G401 (cell line): ENCODE results near the gene PIMREG. TPM values are rescaled to one million over a fixed set of nuclear protein-coding genes. Genes with fewer than 3 reads are reported as not detected.
A peak's percentile ranks its signal among the peaks of the same experiment; 100 is the strongest.

Source experiments
- DNase-seq: peaks from one replicate; pipeline ENCODE4 v3.0.0-alpha.2; 2015; ENCODE audit warnings: low spot score
- in situ Hi-C: cut with HindIII; loops from 2 replicates; pipeline ENCODE4 v1.10.0; 2016; ENCODE audit warnings: low sequenced_read_pairs, mixed read lengths
- total RNA-seq: library from RNA; depleted of rRNA; stranded (reverse); fragments of >200 nt; shearing (Covaris generic); gene quantifications from 2 replicates; pipeline ENCODE4 v1.2.3, GENCODE V29; 2014; rRNA removed

The PIMREG gene, protein sequence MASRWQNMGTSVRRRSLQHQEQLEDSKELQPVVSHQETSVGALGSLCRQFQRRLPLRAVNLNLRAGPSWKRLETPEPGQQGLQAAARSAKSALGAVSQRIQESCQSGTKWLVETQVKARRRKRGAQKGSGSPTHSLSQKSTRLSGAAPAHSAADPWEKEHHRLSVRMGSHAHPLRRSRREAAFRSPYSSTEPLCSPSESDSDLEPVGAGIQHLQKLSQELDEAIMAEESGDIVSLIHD
- 66.5 and 72.7 TPM in 2 replicates for total RNA-seq

DNA sequence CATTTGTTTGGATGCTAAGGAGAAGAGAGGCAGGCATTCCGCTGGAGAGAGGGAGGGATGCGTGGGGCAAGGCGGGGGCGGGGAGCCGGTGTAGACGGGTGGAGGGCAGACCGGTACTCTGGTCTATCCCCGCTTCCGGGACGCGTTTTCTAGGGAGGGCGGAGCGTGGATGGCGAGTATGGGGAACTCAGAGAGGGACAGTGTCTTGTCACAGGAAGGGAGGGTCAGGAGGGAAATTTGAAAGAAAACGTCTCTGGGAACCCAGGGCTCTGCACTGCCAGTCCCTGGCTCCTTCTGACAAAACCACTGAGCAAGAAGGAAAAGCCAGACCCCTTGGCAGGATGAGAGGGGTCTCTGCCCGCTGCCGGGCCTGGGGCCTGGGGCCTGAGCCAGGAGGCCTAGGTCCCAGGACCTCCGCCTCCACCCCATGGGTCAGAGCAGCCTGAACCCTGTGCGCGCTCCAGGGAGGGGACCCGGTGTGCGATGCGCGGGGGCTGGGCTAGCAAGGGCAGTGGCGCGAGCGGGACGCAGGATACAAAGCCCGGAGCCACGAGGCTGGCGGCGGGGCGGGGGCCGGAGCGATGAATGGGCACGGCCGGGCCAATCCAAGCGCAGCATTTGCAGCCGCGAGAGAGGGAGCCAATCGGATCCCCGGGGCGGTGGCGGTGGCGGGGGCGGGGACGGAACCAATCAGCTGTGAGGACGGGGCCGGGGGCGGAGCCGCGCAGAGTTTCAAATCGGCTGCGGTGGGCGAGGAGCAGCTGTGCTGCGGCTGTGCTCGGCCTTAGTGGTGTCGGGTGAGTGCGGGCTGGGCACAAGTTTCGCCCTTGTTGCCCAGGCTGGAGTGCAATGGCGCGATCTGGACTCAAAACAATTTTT, at the start of gene PIMREG:
PIMREG (plus strand) TSS at position 764 of the 879 bp plus-strand sequence. CDS start 656 bp downstream, outside the sequence.
- in situ Hi-C loops = no loop called here
- DNase-seq = peak; percentile 91

DNA sequence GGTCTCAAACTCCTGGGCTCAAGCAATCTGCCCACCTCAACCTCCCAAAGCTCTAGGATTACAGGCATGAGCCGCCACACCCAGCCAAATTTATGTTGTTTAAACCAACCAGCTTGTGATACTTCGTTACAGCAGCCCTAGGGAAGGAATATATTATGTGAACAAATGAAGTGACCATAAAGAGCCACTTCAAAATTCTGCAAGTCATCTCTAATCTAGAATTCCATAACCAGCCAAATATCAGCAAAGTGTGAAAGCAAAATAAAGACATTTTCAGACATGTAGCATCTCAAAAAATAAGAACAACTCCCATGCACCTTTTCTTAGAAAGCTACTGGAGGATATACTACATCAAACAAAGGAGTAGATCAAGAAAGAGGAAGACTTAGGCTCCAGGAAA, 45.3 kb upstream of the PIMREG start:
- DNase-seq = no peak
- in situ Hi-C loops = no loop called here

DNA sequence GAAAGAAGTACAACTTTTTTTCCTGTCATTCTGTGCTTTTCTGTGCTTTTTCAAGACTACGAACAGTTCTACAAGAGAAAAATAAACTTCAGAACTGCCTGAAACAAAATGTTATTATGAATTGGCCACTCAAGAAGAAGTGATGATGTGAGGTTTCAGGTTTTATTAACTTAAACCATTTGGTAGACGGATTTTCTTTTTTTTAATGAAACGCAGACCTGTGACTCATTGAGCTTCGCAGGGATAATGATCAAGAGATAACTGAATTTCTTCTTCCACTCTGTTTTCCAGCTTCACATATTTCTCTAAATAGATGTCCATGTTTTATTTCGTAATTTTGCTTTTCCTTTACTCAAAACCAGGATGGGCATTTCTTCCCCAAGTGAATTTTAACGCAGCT, 42.0 kb upstream of the PIMREG start:
- no peak for DNase-seq
- in situ Hi-C loops = no loop called here

GRCh38 chr17:6408276-6408675, 36.0 kb upstream of the PIMREG start:
- in situ Hi-C loops = no loop called here
- DNase-seq = no peak

DNA sequence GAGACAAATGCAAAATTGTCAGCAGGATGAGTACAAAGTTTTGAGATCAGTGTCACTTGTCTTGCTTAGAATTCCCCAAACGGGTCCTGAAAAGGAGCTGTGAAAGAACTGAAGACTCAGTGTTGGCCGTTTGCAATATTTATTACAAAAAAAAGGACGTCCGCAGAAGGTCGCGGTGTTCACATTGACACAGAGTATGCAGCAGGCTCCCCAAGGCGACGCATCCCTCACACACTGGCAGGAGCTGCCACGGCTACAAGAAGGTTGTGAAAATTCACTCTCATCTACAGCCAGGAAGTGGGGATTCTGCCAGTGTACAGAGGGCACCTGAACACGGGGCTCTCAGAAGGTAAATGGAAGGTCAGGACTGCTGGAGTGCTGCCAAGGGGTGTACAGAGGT, 35.5 kb upstream of the PIMREG start:
- in situ Hi-C loops = no loop called here
- DNase-seq = no peak

GRCh38 chr17:6413065-6413464, 31.2 kb upstream of the PIMREG start:
- DNase-seq = peak; percentile 70

DNA sequence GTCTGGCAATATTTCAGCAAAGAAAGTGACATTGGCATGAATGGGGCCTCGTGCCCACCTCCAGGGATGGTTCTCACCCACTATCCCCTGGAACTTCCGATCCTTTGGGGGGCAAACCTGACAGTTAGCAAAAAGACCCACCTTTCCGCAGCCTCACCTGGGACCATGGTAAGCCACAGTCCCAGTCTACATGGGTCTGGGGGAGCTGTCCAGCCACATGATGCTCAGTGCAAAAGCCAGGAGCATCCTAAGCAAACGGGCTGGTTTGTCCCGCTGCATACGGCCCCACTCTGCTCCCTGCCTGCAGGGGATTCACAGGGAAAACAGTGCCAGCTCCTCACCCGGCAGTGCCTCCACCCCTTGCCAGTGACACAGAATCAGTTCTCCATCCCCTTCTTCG, 28.6 kb upstream of the PIMREG start:
- no peak for DNase-seq
- in situ Hi-C loops = no loop called here

More at GRCh38 chr17:6413065-6413464, 31.2 kb upstream of the PIMREG start:
- in situ Hi-C loops = no loop called here

- DNase-seq = no peak
- in situ Hi-C loops = no loop called here
Observed at GRCh38 chr17:6420173-6420641, 24.0 kb upstream of the PIMREG start.

DNA sequence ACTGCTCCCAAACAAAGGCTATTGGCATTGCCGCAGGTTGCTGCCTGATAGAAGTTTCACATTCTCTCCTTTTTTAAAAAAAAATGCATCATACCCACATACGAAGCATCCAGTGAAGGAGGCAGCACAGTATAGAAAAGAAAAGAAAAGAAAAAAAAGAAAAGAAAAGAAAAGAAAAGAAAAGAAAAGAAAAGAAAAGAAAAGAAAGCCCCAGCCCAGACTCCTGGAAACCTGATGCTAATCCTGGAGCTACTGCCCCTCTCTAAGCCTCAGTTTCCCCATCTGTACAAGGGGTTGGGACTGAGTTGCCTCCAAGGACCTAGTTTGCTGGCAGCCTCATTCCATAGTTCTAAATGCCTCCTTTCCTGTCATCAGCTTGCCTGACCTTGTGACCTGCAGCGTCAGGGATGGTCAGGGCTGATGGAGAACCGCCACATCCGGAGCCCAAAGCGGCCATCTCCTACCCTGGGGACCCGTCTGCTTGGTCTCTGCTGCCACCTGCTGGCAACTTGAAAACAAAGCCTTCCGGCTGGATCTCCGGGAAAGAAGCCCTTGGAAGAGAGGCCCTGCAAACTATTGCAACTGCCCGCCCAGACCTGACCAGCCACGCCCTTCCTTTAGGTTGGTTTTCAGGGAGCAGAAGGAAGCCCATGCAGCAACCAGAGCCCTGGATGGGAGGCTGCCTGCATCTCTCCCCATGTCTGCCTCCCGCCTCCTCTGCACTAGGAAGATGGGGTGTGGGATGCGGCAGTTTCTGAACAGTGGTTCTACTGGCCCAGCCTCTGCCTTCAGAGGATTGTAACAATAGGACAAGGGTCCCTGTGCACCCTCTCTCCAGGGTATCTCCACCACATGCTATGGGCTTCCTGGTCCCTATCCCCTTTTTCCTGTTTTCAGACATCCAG, 22.3 kb upstream of the PIMREG start:
- in situ Hi-C loops = no loop called here
- peak; percentile 81 for DNase-seq

DNA sequence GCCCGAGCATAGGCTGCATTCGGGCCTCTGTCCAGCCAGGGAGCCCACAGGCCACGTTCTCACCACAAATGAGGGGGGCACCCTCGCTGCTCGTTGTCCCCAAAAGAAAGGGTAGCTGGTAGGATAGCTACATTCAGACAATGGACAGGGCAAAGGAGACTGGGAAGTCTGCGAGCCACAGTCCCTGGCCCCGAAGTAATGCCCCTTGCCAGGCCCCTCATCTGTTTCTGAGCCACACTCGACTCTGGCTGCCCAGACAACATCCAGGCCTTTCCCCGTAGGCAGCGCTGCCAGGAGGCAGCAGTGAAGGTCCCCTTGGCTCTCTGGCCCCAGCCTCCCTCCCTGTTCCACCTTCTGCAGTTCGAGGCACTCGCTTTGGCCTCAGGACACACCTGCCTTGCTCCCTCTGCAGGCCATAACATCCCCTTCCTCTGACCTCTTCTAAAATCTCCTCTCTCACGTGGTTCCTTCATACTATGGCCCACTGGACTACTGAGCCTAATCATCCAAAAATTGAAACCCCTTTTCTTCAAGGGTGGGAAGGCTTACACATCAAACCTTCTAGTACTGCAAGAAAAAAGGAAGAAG, 21.5 kb upstream of the PIMREG start:
- in situ Hi-C loops = no loop called here
- DNase-seq = no peak

DNA sequence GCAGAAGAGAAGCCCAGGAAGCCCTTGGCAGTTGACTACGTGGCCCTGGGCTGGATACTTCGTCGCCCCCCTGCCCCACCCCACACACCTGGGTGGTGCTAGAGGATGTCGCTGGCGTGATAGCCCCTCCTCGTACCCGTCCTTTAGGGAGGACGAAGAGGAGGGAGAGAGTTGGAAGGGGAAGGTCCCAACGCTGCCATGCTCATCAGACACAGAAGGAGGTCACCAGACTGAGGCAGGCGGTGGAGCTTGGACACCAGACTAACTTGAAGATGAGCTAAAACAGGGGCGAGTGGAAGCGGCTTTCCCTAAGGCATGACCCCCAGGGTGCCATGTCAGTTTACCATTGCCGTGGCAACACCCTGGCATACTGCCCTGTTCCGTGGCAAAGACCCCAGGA, 20.3 kb upstream of the PIMREG start:
- no peak for DNase-seq
- in situ Hi-C loops = no loop called here

- in situ Hi-C loops = no loop called here
- DNase-seq = no peak
Observed at GRCh38 chr17:6425407-6425806, 18.8 kb upstream of the PIMREG start.

- no peak for DNase-seq
- in situ Hi-C loops = no loop called here
Observed at GRCh38 chr17:6426356-6427101, 17.7 kb upstream of the PIMREG start.

DNA sequence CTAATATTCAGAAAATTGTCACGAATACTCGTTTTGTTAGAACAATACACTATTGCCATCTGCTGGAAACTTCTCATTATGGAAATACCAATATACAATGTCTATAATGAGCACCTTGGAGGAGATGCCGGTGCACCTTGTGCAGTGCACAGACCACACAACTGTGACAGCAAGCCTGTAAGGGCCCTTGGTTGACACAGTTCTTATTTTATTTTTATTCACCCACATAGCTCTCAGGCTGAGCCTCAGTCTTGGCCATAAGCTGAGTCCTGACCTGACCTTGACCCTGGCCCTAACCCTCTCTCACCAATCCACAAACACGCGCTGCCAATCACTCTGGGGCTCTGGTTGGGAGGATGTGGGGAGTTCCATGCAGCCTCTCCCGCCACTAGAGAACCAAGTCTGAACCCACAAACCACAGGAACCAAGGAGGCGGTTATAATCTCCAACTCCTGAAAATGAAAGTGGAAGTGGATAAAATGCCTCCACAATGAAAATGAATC, 16.9 kb upstream of the PIMREG start:
- in situ Hi-C loops = no loop called here
- DNase-seq = no peak

GRCh38 chr17:6428207-6428965, 15.9 kb upstream of the PIMREG start:
- no peak for DNase-seq
- in situ Hi-C loops = no loop called here

GRCh38 chr17:6429266-6429665, 15.0 kb upstream of the PIMREG start:
- DNase-seq = no peak
- in situ Hi-C loops = no loop called here

GRCh38 chr17:6430769-6431168, 13.5 kb upstream of the PIMREG start:
- no peak for DNase-seq
- in situ Hi-C loops = no loop called here

- DNase-seq = no peak
- in situ Hi-C loops = no loop called here
Observed at GRCh38 chr17:6435051-6435450, 9.2 kb upstream of the PIMREG start, which contains the start of gene AIPL1. TSS of gene AIPL1 (minus strand) at chr17:6435121. CDS start at chr17:6435104, 17 bp downstream.
